ENCODE results near the gene THOC5. TPM values are rescaled to one million over a fixed set of nuclear protein-coding genes. Genes with fewer than 3 reads are reported as not detected.

THOC5 gene
- total RNA-seq, 2 donors from 2014 or later = 27.5 to 57.9 TPM

DNA sequence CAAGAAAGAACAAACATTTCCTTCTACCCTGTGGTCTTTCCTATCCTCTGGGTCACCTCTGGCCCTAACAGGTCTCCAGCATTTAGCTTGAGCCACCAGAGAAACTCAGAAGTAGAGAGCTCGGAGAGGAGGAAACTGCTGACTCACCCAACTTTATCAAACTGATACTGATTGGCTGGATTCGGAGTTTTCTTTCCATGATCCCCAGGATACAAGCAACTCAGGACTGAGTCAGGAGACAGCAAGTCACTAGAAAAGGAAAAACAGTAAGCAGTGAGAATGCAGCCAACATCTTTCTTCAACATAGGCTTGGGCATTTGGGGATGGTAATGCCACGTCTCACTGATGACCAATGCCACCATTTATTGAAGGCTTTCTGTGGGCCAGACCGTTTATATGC, 32.7 kb downstream of the THOC5 start:
- Histone ChIP-seq H3K36me3 (peaks cover 0 to 15% of the 10 kb centered on the region in 2 donors), H3K4me3 (no peak overlapping the region), H3K27me3 (replicated peaks; ENCODE audit: insufficient read depth) (no peaks in the 10 kb centered on the region), H3K27ac (peak overlapping the region; percentile 14 to 69), H3K4me1 (replicated peaks) (peaks cover 23% of the 10 kb centered on the region), H3K9me3 (no peaks in the 10 kb centered on the region)
- no peak for TF ChIP-seq POLR2AphosphoS5 (IDR thresholded peaks at IDR 0.05)
- TF ChIP-seq, protein P1, sequence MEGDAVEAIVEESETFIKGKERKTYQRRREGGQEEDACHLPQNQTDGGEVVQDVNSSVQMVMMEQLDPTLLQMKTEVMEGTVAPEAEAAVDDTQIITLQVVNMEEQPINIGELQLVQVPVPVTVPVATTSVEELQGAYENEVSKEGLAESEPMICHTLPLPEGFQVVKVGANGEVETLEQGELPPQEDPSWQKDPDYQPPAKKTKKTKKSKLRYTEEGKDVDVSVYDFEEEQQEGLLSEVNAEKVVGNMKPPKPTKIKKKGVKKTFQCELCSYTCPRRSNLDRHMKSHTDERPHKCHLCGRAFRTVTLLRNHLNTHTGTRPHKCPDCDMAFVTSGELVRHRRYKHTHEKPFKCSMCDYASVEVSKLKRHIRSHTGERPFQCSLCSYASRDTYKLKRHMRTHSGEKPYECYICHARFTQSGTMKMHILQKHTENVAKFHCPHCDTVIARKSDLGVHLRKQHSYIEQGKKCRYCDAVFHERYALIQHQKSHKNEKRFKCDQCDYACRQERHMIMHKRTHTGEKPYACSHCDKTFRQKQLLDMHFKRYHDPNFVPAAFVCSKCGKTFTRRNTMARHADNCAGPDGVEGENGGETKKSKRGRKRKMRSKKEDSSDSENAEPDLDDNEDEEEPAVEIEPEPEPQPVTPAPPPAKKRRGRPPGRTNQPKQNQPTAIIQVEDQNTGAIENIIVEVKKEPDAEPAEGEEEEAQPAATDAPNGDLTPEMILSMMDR (IDR thresholded peaks at IDR 0.05) = no peak
- no peak for TF ChIP-seq POLR2A (IDR thresholded peaks at IDR 0.05)
- no peak for DNase-seq (ENCODE audit: low spot score)
- intact Hi-C loops (cut with DNase I) = loop anchor here (5.0 kb wide), 1 partner anchor 124 kb away; no protein-coding TSS in a partner anchor
- WGBS = 82% methylated on average over 4 of the region's 4 CpGs

DNA sequence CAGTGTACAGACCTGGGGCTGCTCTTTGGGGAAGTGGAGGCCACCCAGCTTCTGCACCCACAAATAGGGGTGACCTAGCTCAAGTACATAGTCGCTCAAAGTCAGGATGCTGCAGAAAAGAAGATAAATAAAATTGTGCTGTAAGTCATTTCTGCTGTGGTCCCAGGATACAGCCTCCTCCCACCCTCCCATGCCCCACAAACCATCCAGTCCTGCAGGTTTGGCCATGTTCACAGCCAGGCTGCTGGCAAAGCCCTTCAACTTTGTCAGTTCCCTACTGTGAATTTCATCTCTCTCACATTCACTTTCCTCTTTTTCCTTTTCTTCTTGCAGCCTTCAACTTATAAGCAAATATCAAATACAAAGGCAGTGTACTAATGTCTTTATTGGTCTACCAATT, 33.6 kb downstream of the THOC5 start:
- TF ChIP-seq POLR2AphosphoS5 (IDR thresholded peaks at IDR 0.05) (peak; percentile 13), POLR2A (IDR thresholded peaks at IDR 0.05) (no peak)
- TF ChIP-seq, protein P1 (IDR thresholded peaks at IDR 0.05) = no peak
- H3K27ac ChIP-seq = peak overlapping the region; percentile 31 to 69
- peak; percentile 75 for DNase-seq (ENCODE audit: low spot score)
- intact Hi-C loops (cut with DNase I) = loop anchor here (5.0 kb wide), 1 partner anchor 123 kb away; no protein-coding TSS in a partner anchor
- peaks cover 23% of the 10 kb centered on the region for H3K4me1 ChIP-seq (replicated peaks)
- peaks cover 0 to 11% of the 10 kb centered on the region in 2 donors for H3K36me3 ChIP-seq
- no peaks in the 10 kb centered on the region for H3K27me3 ChIP-seq (replicated peaks; ENCODE audit: insufficient read depth)
- H3K4me3 ChIP-seq = no peak overlapping the region
- no peaks in the 10 kb centered on the region for H3K9me3 ChIP-seq
- 44% methylated on average over 1 of the region's 1 CpG for WGBS

DNA sequence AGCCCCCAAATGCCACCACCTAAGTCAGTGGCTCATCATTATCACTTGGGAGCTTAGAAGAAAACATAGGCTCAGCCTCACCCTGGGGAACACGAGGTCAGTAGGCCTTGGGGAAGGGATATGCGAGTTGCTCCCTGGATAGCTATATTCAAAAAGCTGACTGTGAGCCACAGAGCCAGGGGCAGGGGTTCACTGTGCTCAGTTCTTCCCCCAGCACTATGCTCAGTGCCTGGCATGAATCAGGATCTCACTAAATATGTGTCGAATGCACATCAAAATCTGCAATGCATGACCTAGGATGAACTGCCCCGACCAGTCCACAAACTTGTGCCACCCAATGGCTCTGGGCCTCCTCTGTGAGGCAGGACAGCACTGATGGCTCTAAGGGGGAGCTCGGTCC, 35.1 kb downstream of the THOC5 start:
- WGBS = 95% methylated on average over 5 of the region's 5 CpGs
- Histone ChIP-seq H3K4me1 (replicated peaks) (peaks cover 23% of the 10 kb centered on the region), H3K36me3 (peaks cover 0 to 8% of the 10 kb centered on the region in 2 donors), H3K9me3 (no peaks in the 10 kb centered on the region), H3K27me3 (replicated peaks; ENCODE audit: insufficient read depth) (no peaks in the 10 kb centered on the region), H3K27ac (peak overlapping the region; percentile 50 to 69), H3K4me3 (no peak overlapping the region)
- intact Hi-C loops (cut with DNase I) = no loop called here
- DNase-seq (ENCODE audit: low spot score) = no peak
- TF ChIP-seq POLR2A (IDR thresholded peaks at IDR 0.05) = no peak
- TF ChIP-seq POLR2AphosphoS5 (IDR thresholded peaks at IDR 0.05) = no peak

DNA sequence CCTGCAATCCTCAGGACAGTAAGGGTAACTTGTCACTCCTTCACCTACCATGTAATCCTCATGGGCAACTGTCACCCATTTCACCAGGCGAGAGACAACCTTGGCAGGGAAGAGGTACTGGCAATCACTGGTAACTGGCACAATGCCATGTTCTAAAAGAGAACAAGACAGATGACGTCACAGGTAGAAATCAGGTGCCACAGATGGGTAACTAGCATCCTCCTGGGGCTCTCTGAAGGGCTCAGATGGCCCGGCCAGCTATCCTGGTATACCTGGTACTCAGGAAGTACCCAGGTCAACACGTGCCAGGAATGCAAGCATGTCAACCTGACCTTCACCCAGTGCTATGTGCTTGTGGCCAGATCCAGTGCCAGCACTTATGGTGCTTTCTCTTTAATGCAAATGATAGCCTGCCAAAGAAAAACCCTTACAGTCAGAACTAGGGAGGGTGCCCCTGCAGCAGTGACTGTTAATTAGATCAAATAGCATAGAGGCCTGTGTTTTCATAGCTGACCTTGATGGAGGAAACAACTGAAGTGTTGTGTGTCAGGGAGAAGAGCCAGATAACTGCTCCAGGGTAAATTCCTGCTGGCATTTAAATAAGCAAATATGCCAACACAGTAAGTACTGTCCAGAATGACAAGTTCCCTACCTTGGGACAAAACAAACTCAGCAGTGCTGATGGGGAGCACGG, 36.2 kb downstream of the THOC5 start:
- no peak overlapping the region for H3K4me3 ChIP-seq
- intact Hi-C loops (cut with DNase I) = no loop called here
- H3K9me3 ChIP-seq = no peaks in the 10 kb centered on the region
- H3K4me1 ChIP-seq (replicated peaks) = peaks cover 23% of the 10 kb centered on the region
- H3K27ac ChIP-seq = peak overlapping the region; percentile 50 to 69
- 54% methylated on average over 5 of the region's 5 CpGs for WGBS
- peak; percentile 76 for TF ChIP-seq POLR2AphosphoS5 (IDR thresholded peaks at IDR 0.05)
- TF ChIP-seq, protein P1 (IDR thresholded peaks at IDR 0.05) = no peak
- H3K36me3 ChIP-seq = peaks cover 0 to 8% of the 10 kb centered on the region in 2 donors
- H3K27me3 ChIP-seq (replicated peaks; ENCODE audit: insufficient read depth) = no peaks in the 10 kb centered on the region
- peak; percentile 74 for DNase-seq (ENCODE audit: low spot score)

DNA sequence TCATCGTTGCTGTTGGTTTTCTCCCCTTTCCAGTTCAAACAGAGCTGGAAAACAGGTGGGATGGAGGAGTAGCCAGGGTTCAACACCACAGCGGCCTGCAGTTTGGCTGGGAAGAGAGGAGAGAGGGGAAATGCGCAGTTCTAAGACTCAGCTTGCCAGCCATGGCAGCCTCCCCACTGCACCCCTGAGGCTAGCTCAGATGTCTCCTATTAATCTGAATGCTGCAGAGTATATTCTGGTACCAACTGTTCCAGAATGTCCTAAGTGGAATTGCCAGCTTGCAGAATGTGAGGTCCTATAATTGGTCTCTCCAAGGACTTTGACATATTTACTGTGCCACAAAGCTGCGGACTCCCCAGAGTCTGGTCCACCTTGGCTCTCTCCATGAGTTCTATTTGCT, 41.5 kb downstream of the THOC5 start:
- Histone ChIP-seq H3K4me3 (no peak overlapping the region), H3K36me3 (peaks cover 0 to 4% of the 10 kb centered on the region in 2 donors), H3K27me3 (replicated peaks; ENCODE audit: insufficient read depth) (no peaks in the 10 kb centered on the region), H3K4me1 (replicated peaks) (peaks cover 6% of the 10 kb centered on the region), H3K27ac (no peak overlapping the region), H3K9me3 (no peaks in the 10 kb centered on the region)
- no peak for DNase-seq (ENCODE audit: low spot score)
- 90% methylated on average over 4 of the region's 4 CpGs for WGBS
- intact Hi-C loops (cut with DNase I) = no loop called here
- TF ChIP-seq, protein P1 (IDR thresholded peaks at IDR 0.05) = no peak
- TF ChIP-seq POLR2A (IDR thresholded peaks at IDR 0.05) (no peak), POLR2AphosphoS5 (IDR thresholded peaks at IDR 0.05) (no peak)
